Fibroblast of lung (primary cell): ENCODE data around the gene RFFL. TPM values are rescaled to one million over a fixed set of nuclear protein-coding genes. Genes with fewer than 3 reads are reported as not detected.
A peak's percentile ranks its signal among the peaks of the same experiment; 100 is the strongest.

Experiments
- DNase-seq, 2 donors: peaks; one replicate each; pipeline versions ENCODE4 v3.0.0 to v3.0.0-alpha.2; 2010; ENCODE audit warnings: low read depth in 2 of 2
- H2AFZ ChIP-seq: 2 replicates; pipeline ENCODE4 v1.5.1; 2012; ENCODE audit warnings: low read length, control low read depth, inconsistent platforms
- H3K27ac ChIP-seq: 2 replicates; pipeline ENCODE4 v1.5.1; 2011; ENCODE audit warnings: low read length, control low read depth; ENCODE audit not compliant: insufficient read depth
- H3K27me3 ChIP-seq: 2 replicates; pipeline ENCODE4 v1.5.1; 2011; ENCODE audit warnings: mild to moderate bottlenecking, low read length; ENCODE audit not compliant: control insufficient read depth, insufficient read depth
- H3K36me3 ChIP-seq: 2 replicates; pipeline ENCODE4 v1.5.1; 2011; ENCODE audit warnings: low read length; ENCODE audit not compliant: control insufficient read depth, insufficient read depth
- H3K4me1 ChIP-seq: 2 replicates; pipeline ENCODE4 v1.5.1; 2011; ENCODE audit warnings: low read length; ENCODE audit not compliant: control insufficient read depth, insufficient read depth; ENCODE audit errors: extremely low read depth
- H3K4me2 ChIP-seq: 2 replicates; pipeline ENCODE4 v1.5.1; 2011; ENCODE audit warnings: low read length, control low read depth; ENCODE audit not compliant: insufficient read depth; ENCODE audit errors: extremely low read depth
- H3K4me3 ChIP-seq, 4 experiments: fragments of 200-600 bp in 1 of 4; sonication (generic) in 1 of 4; replicated peaks in 1 of 4; 2 replicates each; pipeline ENCODE4 v1.5.1; 2011 to 2016; ENCODE audit warnings: low read length in 4 of 4, low read depth in 3 of 4, mild to moderate bottlenecking in 3 of 4, control low read depth in 2 of 4, inconsistent platforms in 1 of 4, mixed read lengths in 1 of 4; ENCODE audit not compliant: insufficient read depth in 1 of 4; ENCODE audit errors: control extremely low read depth in 1 of 4
- H3K79me2 ChIP-seq: 2 replicates; pipeline ENCODE4 v1.5.1; 2012; ENCODE audit warnings: mild to moderate bottlenecking, low read length, inconsistent platforms; ENCODE audit not compliant: control insufficient read depth, insufficient read depth
- H3K9ac ChIP-seq: 2 replicates; pipeline ENCODE4 v1.5.1; 2011; ENCODE audit warnings: mild to moderate bottlenecking, low read length, control low read depth; ENCODE audit not compliant: insufficient read depth
- H3K9me3 ChIP-seq: 2 replicates; pipeline ENCODE4 v1.5.1; 2012; ENCODE audit warnings: low read depth, low read length; ENCODE audit not compliant: control insufficient read depth, insufficient read depth
- H4K20me1 ChIP-seq: 2 replicates; pipeline ENCODE4 v1.5.1; 2011; ENCODE audit warnings: low read length; ENCODE audit not compliant: control insufficient read depth, insufficient read depth; ENCODE audit errors: extremely low read depth
- CTCF ChIP-seq, 2 donors: IDR thresholded peaks in 1 of 2; conservative IDR thresholded peaks in 1 of 2; 1 replicate in 1 of 2; 2 replicates in 1 of 2; pipeline ENCODE4 v1.5.1; 2011 to 2012; ENCODE audit warnings: low read length in 2 of 2, control low read depth in 1 of 2, inconsistent platforms in 1 of 2, low read depth in 1 of 2, mild to moderate bottlenecking in 1 of 2
- EZH2 ChIP-seq: IDR thresholded peaks from 2 replicates; pipeline ENCODE4 v1.5.1; 2012; ENCODE audit warnings: low read length, control low read depth, mild to moderate bottlenecking; ENCODE audit errors: missing control alignments
- polyA plus RNA-seq, 2 donors: library from polyadenylated mRNA; depleted of rRNA in 1 of 2; stranded (reverse) in 1 of 2; unstranded in 1 of 2; fragments of >200 nt; gene quantifications; 2 replicates each; pipeline ENCODE4 v1.2.1, GENCODE V29; 2011 to 2012; ENCODE audit warnings: missing spikeins in 1 of 2
- total RNA-seq: library from RNA; depleted of rRNA; stranded (reverse); fragments of >200 nt; gene quantifications from 2 replicates; pipeline ENCODE4 v1.2.1, GENCODE V29; 2014

Gene RFFL
- total and polyA plus RNA-seq, 2 donors (not counting 1 experiment from before 2014, with no cell fraction given), result 10.1 to 15.9 TPM

GRCh38 chr17:35083071-35083470 is 19.6 kb upstream of the RFFL start:
- no peak overlapping the region for H3K4me2 ChIP-seq
- no peaks in the 10 kb centered on the region for H3K9me3 ChIP-seq
- H2AFZ ChIP-seq, result no peak overlapping the region
- H4K20me1 ChIP-seq, result peaks cover 2% of the 10 kb centered on the region
- TF ChIP-seq CTCF (conservative IDR thresholded peaks at IDR 0.05 in 1 of 2, IDR thresholded peaks at IDR 0.05 in 1 of 2; ENCODE audit: low read depth in 1 of 2, low read length in 2 of 2) (no peak), EZH2 (no peak)
- H3K36me3 ChIP-seq, result no peaks in the 10 kb centered on the region
- peaks cover 24% of the 10 kb centered on the region for H3K4me1 ChIP-seq
- peaks cover 72% of the 10 kb centered on the region for H3K79me2 ChIP-seq
- H3K27ac ChIP-seq, result no peak overlapping the region
- DNase-seq, result no peak
- no peak overlapping the region for H3K4me3 ChIP-seq
- no peaks in the 10 kb centered on the region for H3K27me3 ChIP-seq
- no peak overlapping the region for H3K9ac ChIP-seq

GRCh38 chr17:35082073-35082657 is 18.7 kb upstream of the RFFL start:
- peak overlapping the region; percentile 72 for H3K4me2 ChIP-seq
- H3K36me3 ChIP-seq, result no peaks in the 10 kb centered on the region
- H3K79me2 ChIP-seq, result peaks cover 70% of the 10 kb centered on the region
- TF ChIP-seq CTCF (conservative IDR thresholded peaks at IDR 0.05 in 1 of 2, IDR thresholded peaks at IDR 0.05 in 1 of 2; ENCODE audit: low read depth in 1 of 2, low read length in 2 of 2), result no peak
- TF ChIP-seq EZH2, result no peak
- H3K27ac ChIP-seq, result peak overlapping the region; percentile 11
- peak overlapping the region in 1 of 4 experiments; percentile 8 for H3K4me3 ChIP-seq
- H2AFZ ChIP-seq, result no peak overlapping the region
- H3K27me3 ChIP-seq, result no peaks in the 10 kb centered on the region
- H3K9me3 ChIP-seq, result no peaks in the 10 kb centered on the region
- peaks cover 2% of the 10 kb centered on the region for H4K20me1 ChIP-seq
- H3K9ac ChIP-seq, result no peak overlapping the region
- H3K4me1 ChIP-seq, result peaks cover 24% of the 10 kb centered on the region
- peak; percentile 82 to 90 for DNase-seq

- Histone ChIP-seq H3K9ac (no peak overlapping the region), H3K36me3 (no peaks in the 10 kb centered on the region), H3K27ac (no peak overlapping the region), H3K4me3 (no peak overlapping the region), H3K9me3 (no peaks in the 10 kb centered on the region), H3K4me1 (peaks cover 24% of the 10 kb centered on the region), H2AFZ (no peak overlapping the region), H3K4me2 (no peak overlapping the region), H4K20me1 (peaks cover 2% of the 10 kb centered on the region), H3K27me3 (no peaks in the 10 kb centered on the region), H3K79me2 (peaks cover 67% of the 10 kb centered on the region)
- no peak for TF ChIP-seq CTCF (conservative IDR thresholded peaks at IDR 0.05 in 1 of 2, IDR thresholded peaks at IDR 0.05 in 1 of 2; ENCODE audit: low read depth in 1 of 2, low read length in 2 of 2)
- no peak for TF ChIP-seq EZH2
- DNase-seq, result no peak
Observed at GRCh38 chr17:35081638-35082037, 18.1 kb upstream of the RFFL start.
